ENCODE results near the gene GALT. TPM values are rescaled to one million over a fixed set of nuclear protein-coding genes. Genes with fewer than 3 reads are reported as not detected.

The GALT gene
- total and polyA plus RNA-seq, 2 of the 13 experiments (the other 11 are each of a cell fraction or from before 2014, with no cell fraction given): 40.4 to 46.3 TPM

GRCh38 chr9:34651876-34652601 lies 5.6 kb downstream of the GALT start, which contains the start of gene IL11RA (continued):
- TF ChIP-seq MXI1 (IDR thresholded peaks at IDR 0.05; ENCODE audit: borderline replicate concordance, low read depth, low read length) (no peak), ZFAT (CRISPR knock-in tag; conservative IDR thresholded peaks at IDR 0.05) (no peak), CBX5 (CRISPR knock-in tag; IDR thresholded peaks at IDR 0.05; ENCODE audit: borderline replicate concordance) (no peak), ZSCAN31 (CRISPR knock-in tag; IDR thresholded peaks at IDR 0.05; ENCODE audit: low read depth) (no peak), CERS6 (CRISPR knock-in tag; IDR thresholded peaks at IDR 0.05) (no peak), ZFP91 (CRISPR knock-in tag; IDR thresholded peaks at IDR 0.05; ENCODE audit: borderline replicate concordance) (peak; percentile 52; the same call in 1 of the 2 replicates), ZNF136 (CRISPR knock-in tag; IDR thresholded peaks at IDR 0.05; ENCODE audit: low read depth) (0 out of 2 replicates have a peak, but pooled peaks have one; percentile 73), ZNF577 (CRISPR knock-in tag; IDR thresholded peaks at IDR 0.05; ENCODE audit: borderline replicate concordance, low read depth) (no peak), ZFP1 (CRISPR knock-in tag; IDR thresholded peaks at IDR 0.05) (0 out of 2 replicates have a peak, but pooled peaks have one; percentile 24), ZFP90 (CRISPR knock-in tag; IDR thresholded peaks at IDR 0.05; ENCODE audit: borderline replicate concordance) (no peak), CCDC6 (CRISPR knock-in tag; IDR thresholded peaks at IDR 0.05) (0 out of 2 replicates have a peak, but pooled peaks have one; percentile 16), CC2D1A (CRISPR knock-in tag; IDR thresholded peaks at IDR 0.05) (no peak), ZFP62 (CRISPR knock-in tag; IDR thresholded peaks at IDR 0.05) (no peak), ZNF678 (CRISPR knock-in tag; IDR thresholded peaks at IDR 0.05) (no peak), KDM1A (CRISPR knock-in tag; IDR thresholded peaks at IDR 0.05) (no peak; the same call in 1 of the 2 replicates), ZBTB14 (CRISPR knock-in tag; IDR thresholded peaks at IDR 0.05) (no peak), KAT2B (IDR thresholded peaks at IDR 0.05; ENCODE audit: borderline replicate concordance, low read depth, low read length) (no peak), HHEX (CRISPR knock-in tag; IDR thresholded peaks at IDR 0.05) (no peak), ZNF768 (CRISPR knock-in tag; IDR thresholded peaks at IDR 0.05) (no peak; the same call in 1 of the 2 replicates), MBNL3 (CRISPR knock-in tag; conservative IDR thresholded peaks at IDR 0.05) (no peak), KAT8 (CRISPR knock-in tag; IDR thresholded peaks at IDR 0.05) (peak; percentile 83)
- TF ChIP-seq, protein P1, sequence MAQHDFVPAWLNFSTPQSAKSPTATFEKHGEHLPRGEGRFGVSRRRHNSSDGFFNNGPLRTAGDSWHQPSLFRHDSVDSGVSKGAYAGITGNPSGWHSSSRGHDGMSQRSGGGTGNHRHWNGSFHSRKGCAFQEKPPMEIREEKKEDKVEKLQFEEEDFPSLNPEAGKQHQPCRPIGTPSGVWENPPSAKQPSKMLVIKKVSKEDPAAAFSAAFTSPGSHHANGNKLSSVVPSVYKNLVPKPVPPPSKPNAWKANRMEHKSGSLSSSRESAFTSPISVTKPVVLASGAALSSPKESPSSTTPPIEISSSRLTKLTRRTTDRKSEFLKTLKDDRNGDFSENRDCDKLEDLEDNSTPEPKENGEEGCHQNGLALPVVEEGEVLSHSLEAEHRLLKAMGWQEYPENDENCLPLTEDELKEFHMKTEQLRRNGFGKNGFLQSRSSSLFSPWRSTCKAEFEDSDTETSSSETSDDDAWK (CRISPR knock-in tag; IDR thresholded peaks at IDR 0.05): no peak
- TF ChIP-seq, protein P2, sequence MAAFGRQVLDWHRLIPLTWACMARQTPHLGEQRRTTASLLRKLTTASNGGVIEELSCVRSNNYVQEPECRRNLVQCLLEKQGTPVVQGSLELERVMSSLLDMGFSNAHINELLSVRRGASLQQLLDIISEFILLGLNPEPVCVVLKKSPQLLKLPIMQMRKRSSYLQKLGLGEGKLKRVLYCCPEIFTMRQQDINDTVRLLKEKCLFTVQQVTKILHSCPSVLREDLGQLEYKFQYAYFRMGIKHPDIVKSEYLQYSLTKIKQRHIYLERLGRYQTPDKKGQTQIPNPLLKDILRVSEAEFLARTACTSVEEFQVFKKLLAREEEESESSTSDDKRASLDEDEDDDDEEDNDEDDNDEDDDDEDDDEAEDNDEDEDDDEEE (CRISPR knock-in tag; IDR thresholded peaks at IDR 0.05): no peak; the same call in 1 of the 2 replicates
- TF ChIP-seq, protein P3, sequence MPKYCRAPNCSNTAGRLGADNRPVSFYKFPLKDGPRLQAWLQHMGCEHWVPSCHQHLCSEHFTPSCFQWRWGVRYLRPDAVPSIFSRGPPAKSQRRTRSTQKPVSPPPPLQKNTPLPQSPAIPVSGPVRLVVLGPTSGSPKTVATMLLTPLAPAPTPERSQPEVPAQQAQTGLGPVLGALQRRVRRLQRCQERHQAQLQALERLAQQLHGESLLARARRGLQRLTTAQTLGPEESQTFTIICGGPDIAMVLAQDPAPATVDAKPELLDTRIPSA (CRISPR knock-in tag; IDR thresholded peaks at IDR 0.05; ENCODE audit: borderline replicate concordance): no peak

All from HepG2 (cell line).